Activated CD8-positive, alpha-beta T cell treated with anti-CD3 and anti-CD28 coated beads for 36 hours (primary cell): Measurements from ENCODE around the gene HYI. TPM values are rescaled to one million over a fixed set of nuclear protein-coding genes. Genes with fewer than 3 reads are reported as not detected.

Experiments used
- ATAC-seq: fragments of 200-7000 bp; cut with Tn5 transposase; one replicate; pipeline ENCODE4 v1.10.0; 2021; ENCODE audit warnings: mild to moderate bottlenecking, moderate library complexity
- CTCF ChIA-PET: fragments of 350-600 bp; sonication (Branson Sonifier 250); formaldehyde crosslinking; loops from one replicate; lab custom pipeline; 2021; ENCODE audit warnings: antibody characterized with exemption; lab: Charles Lee
- POLR2A ChIA-PET: fragments of 350-600 bp; sonication (Branson Sonifier 250); formaldehyde crosslinking; loops from one replicate; lab custom pipeline; 2021; ENCODE audit warnings: antibody characterized with exemption; lab: Charles Lee
- DNase-seq: peaks from one replicate; pipeline ENCODE4 v3.0.0-alpha.2; 2020
- H3K27ac Mint-ChIP-seq: one replicate; pipeline ENCODE4 v1.8.0; 2021; ENCODE audit warnings: mild to moderate bottlenecking, mixed read lengths
- H3K27me3 Mint-ChIP-seq: one replicate; pipeline ENCODE4 v1.8.0; 2021; ENCODE audit warnings: mixed read lengths
- H3K36me3 Mint-ChIP-seq: one replicate; pipeline ENCODE4 v1.8.0; 2021; ENCODE audit warnings: low read depth, mixed read lengths
- H3K4me1 Mint-ChIP-seq: one replicate; pipeline ENCODE4 v1.8.0; 2021; ENCODE audit warnings: low read depth, mixed read lengths
- H3K4me3 Mint-ChIP-seq: one replicate; pipeline ENCODE4 v1.8.0; 2021; ENCODE audit warnings: mild to moderate bottlenecking, moderate library complexity, mixed read lengths
- H3K9me3 Mint-ChIP-seq: one replicate; pipeline ENCODE4 v1.8.0; 2021; ENCODE audit warnings: mixed read lengths
- CTCF ChIP-seq: fragments of 200-600 bp; IDR thresholded peaks from one replicate; pipeline ENCODE4 v1.8.0; 2022; ENCODE audit warnings: antibody characterized with exemption, mild to moderate bottlenecking
- intact Hi-C: fragments of 100-400 bp; cut with micrococcal nuclease; formaldehyde crosslinking; loops from one replicate; pipeline ENCODE4 v1.10.0; 2022
- total RNA-seq, 2 experiments: library from RNA; stranded (reverse); gene quantifications; one replicate each; pipeline ENCODE4 v1.2.3, GENCODE V29; 2021

HYI gene
- total RNA-seq, 2 experiments from 2014 or later = 4.1 to 5.6 TPM

GRCh38 chr1:43446881-43447835 lies 6.6 kb downstream of the HYI start:
- Mint-ChIP-seq H3K4me1 (no peaks in the 10 kb centered on the region), H3K4me3 (no peak overlapping the region), H3K27me3 (no peaks in the 10 kb centered on the region), H3K9me3 (no peaks in the 10 kb centered on the region), H3K27ac (no peak overlapping the region), H3K36me3 (peaks cover 21% of the 10 kb centered on the region)
- intact Hi-C loops = no loop called here
- DNase-seq (no peak), ATAC-seq (no peak)
- TF ChIP-seq CTCF = no peak
- ChIA-PET CTCF (no interaction called here), POLR2A (interaction anchor here (0.7 kb wide), 1 partner anchor 22 kb away, joined by 3 read pairs; no protein-coding TSS in a partner anchor)

GRCh38 chr1:43446388-43446740 lies 7.4 kb downstream of the HYI start:
- CTCF ChIA-PET = no interaction called here
- Mint-ChIP-seq H3K27ac (no peak overlapping the region), H3K9me3 (no peaks in the 10 kb centered on the region), H3K4me1 (no peaks in the 10 kb centered on the region), H3K27me3 (no peaks in the 10 kb centered on the region), H3K36me3 (peaks cover 19% of the 10 kb centered on the region), H3K4me3 (no peak overlapping the region)
- intact Hi-C loops = no loop called here
- no peak for TF ChIP-seq CTCF
- POLR2A ChIA-PET = interaction anchor here (0.7 kb wide), 1 partner anchor 22 kb away, joined by 3 read pairs; no protein-coding TSS in a partner anchor
- DNase-seq (no peak), ATAC-seq (no peak)

GRCh38 chr1:43445606-43446387 lies 7.9 kb downstream of the HYI start:
- H3K4me1 Mint-ChIP-seq = no peaks in the 10 kb centered on the region
- H3K36me3 Mint-ChIP-seq = peaks cover 19% of the 10 kb centered on the region
- ChIA-PET POLR2A (interaction anchor here (0.7 kb wide), 1 partner anchor 23 kb away, joined by 3 read pairs; no protein-coding TSS in a partner anchor), CTCF (no interaction called here)
- no peak for DNase-seq
- H3K4me3 Mint-ChIP-seq = no peak overlapping the region
- intact Hi-C loops = no loop called here
- no peak overlapping the region for H3K27ac Mint-ChIP-seq
- no peak for TF ChIP-seq CTCF
- ATAC-seq = no peak
- H3K9me3 Mint-ChIP-seq = no peaks in the 10 kb centered on the region
- no peaks in the 10 kb centered on the region for H3K27me3 Mint-ChIP-seq

- H3K36me3 Mint-ChIP-seq = peaks cover 16% of the 10 kb centered on the region
- DNase-seq = no peak
- intact Hi-C loops = no loop called here
- H3K4me3 Mint-ChIP-seq = no peak overlapping the region
- no peak for ATAC-seq
- no peak for TF ChIP-seq CTCF
- no peaks in the 10 kb centered on the region for H3K4me1 Mint-ChIP-seq
- CTCF ChIA-PET = no interaction called here
- POLR2A ChIA-PET = interaction anchor here (0.9 to 1.4 kb wide), 3 partner anchors 8 to 12 kb away, joined by 3 to 6 read pairs (median 4); partner anchors contain the start of gene HYI
- H3K9me3 Mint-ChIP-seq = no peaks in the 10 kb centered on the region
- H3K27ac Mint-ChIP-seq = no peak overlapping the region
- no peaks in the 10 kb centered on the region for H3K27me3 Mint-ChIP-seq
These were observed 8.9 kb downstream of the HYI start for GRCh38 chr1:43444836-43445235.
